ENCODE results near the gene SCFD2.

GRCh38 chr4:52931243-52931642 lies 434.6 kb downstream of the SCFD2 start:
- no peak for TF ChIP-seq POLR2A (IDR thresholded peaks at IDR 0.05)
- TF ChIP-seq EP300 (IDR thresholded peaks at IDR 0.05) = no peak
- no peak for TF ChIP-seq CTCF (IDR thresholded peaks at IDR 0.05)
